Spleen (tissue), 11 donors: ENCODE measurements around the gene SEC23IP. TPM values are rescaled to one million over a fixed set of nuclear protein-coding genes. Genes with fewer than 3 reads are reported as not detected.

Experiments
- DNase-seq: peaks from one replicate; pipeline ENCODE4 v3.0.0-alpha.2; 2020
- H3K27ac ChIP-seq, 8 donors: fragments of 200-600 bp; sonication (generic) in 7 of 8; 1 replicate in 4 of 8; 2 replicates in 4 of 8; pipeline versions ENCODE4 v1.5.0 to v1.8.0; 2016 to 2021; ENCODE audit warnings: inconsistent platforms in 4 of 8, mild to moderate bottlenecking in 4 of 8, moderate library complexity in 1 of 8
- H3K27me3 ChIP-seq, 7 donors: fragments of 200-600 bp; sonication (generic) in 6 of 7; replicated peaks in 1 of 7; 1 replicate in 4 of 7; 2 replicates in 3 of 7; pipeline versions ENCODE4 v1.5.0 to v1.8.0; 2016 to 2021; ENCODE audit warnings: inconsistent platforms in 3 of 7, mild to moderate bottlenecking in 1 of 7
- H3K36me3 ChIP-seq, 6 donors: fragments of 200-600 bp; sonication (generic) in 5 of 6; 1 replicate in 4 of 6; 2 replicates in 2 of 6; pipeline versions ENCODE4 v1.5.0 to v1.8.0; 2016 to 2021; ENCODE audit warnings: inconsistent platforms in 2 of 6
- H3K4me1 ChIP-seq, 6 donors: fragments of 200-600 bp; sonication (generic) in 5 of 6; 1 replicate in 3 of 6; 2 replicates in 3 of 6; pipeline versions ENCODE4 v1.5.0 to v1.8.0; 2016 to 2021; ENCODE audit warnings: inconsistent platforms in 3 of 6
- H3K4me3 ChIP-seq, 8 donors: fragments of 200-600 bp; sonication (generic) in 7 of 8; 1 replicate in 4 of 8; 2 replicates in 4 of 8; pipeline versions ENCODE4 v1.5.0 to v1.8.0; 2016 to 2021; ENCODE audit warnings: inconsistent platforms in 4 of 8, mild to moderate bottlenecking in 4 of 8, moderate library complexity in 2 of 8
- H3K9me3 ChIP-seq, 8 donors: fragments of 200-600 bp; sonication (generic) in 7 of 8; 1 replicate in 4 of 8; 2 replicates in 4 of 8; pipeline versions ENCODE4 v1.5.0 to v1.8.0; 2016 to 2021; ENCODE audit warnings: inconsistent platforms in 4 of 8
- CTCF ChIP-seq, 11 experiments: fragments of 200-600 bp in 7 of 11; fragments of 450-650 bp in 4 of 11; sonication (generic) in 4 of 11; IDR thresholded peaks in 8 of 11; conservative IDR thresholded peaks in 3 of 11; 1 replicate in 7 of 11; 2 replicates in 4 of 11; pipeline versions ENCODE4 v1.4.0 to v1.8.0; 2016 to 2021; ENCODE audit warnings: antibody characterized with exemption in 11 of 11, inconsistent platforms in 4 of 11, mild to moderate bottlenecking in 1 of 11
- POLR2A ChIP-seq, 3 donors: fragments of 450-650 bp; IDR thresholded peaks; one replicate each; pipeline ENCODE4 v1.5.1; 2017; ENCODE audit warnings: antibody characterized with exemption in 3 of 3, mild to moderate bottlenecking in 1 of 3
- POLR2AphosphoS5 ChIP-seq, 3 donors: sonication (generic); formaldehyde crosslinking; IDR thresholded peaks; one replicate each; pipeline ENCODE4 v1.5.1; 2017; ENCODE audit warnings: antibody characterized with exemption in 3 of 3
- WGBS, 5 donors: extraction: QIAGEN DNeasy Blood & Tissue Kit in 3 of 5; methylation state at CpG; one replicate each; pipeline versions ENCODE4 v1.1.5 to v1.1.7; 2013 to 2018; 5-methylcytosine and 5-hydroxymethylcytosine counted together
- intact Hi-C: fragments of 100-400 bp; cut with DNase I; formaldehyde crosslinking; loops from one replicate; pipeline ENCODE4 v1.15.0; 2023; ENCODE audit warnings: low total_unique reads
- microRNA-seq, 3 donors: library from miRNA; unstranded; fragments of <30 nt; microRNA quantifications; one replicate each; pipeline versions ENCODE4 to v1.1.0, GENCODE V29; 2019 to 2020
- polyA plus RNA-seq, 3 donors: library from polyadenylated mRNA; stranded (reverse); fragments of 200-250 nt; gene quantifications; one replicate each; pipeline ENCODE4 v1.2.1, GENCODE V29; 2013
- small RNA-seq, 4 donors: library from RNA; depleted of rRNA; stranded (forward); fragments of <200 nt; gene quantifications; one replicate each; pipeline ENCODE3, GENCODE V24; 2016
- total RNA-seq, 7 donors: library from RNA; depleted of rRNA in 3 of 7; stranded (reverse); fragments of >200 nt in 3 of 7; fragmentation: NEBNext Ultra II Directional in 4 of 7; extraction: Animal tissue kit (Norgen Biotek cat#: 25700) in 4 of 7; gene quantifications; one replicate each; pipeline versions ENCODE4 v1.1.0 to v1.2.1, GENCODE V29; 2016 to 2021
- donor health status: healthy with polysubstance abuse.
- donor health status: DM: no; HTN: no; CAD: no; lungs with moderate emphysema.
- donor health status: DM: no; HTN: no; CAD: no.
- donor health status: Bipolar disorder and iron deficiency.
- donor health status: healthy.
- donor health status: DM: no; HTN: no; CAD: no.
- donor health status: DM: yes; HTN: yes; CAD: no.

The SEC23IP gene
- total and polyA plus RNA-seq, 10 donors = 6.8 to 59.9 (median 33.8) TPM

- peaks cover 0 to 24% (median 0%) of the 10 kb centered on the region in 7 donors for H3K27me3 ChIP-seq
- no peak for TF ChIP-seq CTCF (IDR thresholded peaks at IDR 0.05 in 8 of 11, conservative IDR thresholded peaks at IDR 0.05 in 3 of 11)
- no peak for TF ChIP-seq POLR2AphosphoS5 (IDR thresholded peaks at IDR 0.05)
- no peak for TF ChIP-seq POLR2A (IDR thresholded peaks at IDR 0.05)
- WGBS, 5 donors = 89 to 98% (median 94%) methylated on average over 2 of the region's 2 CpGs
- no peaks in the 10 kb centered on the region for H3K4me1 ChIP-seq
- no peak overlapping the region for H3K4me3 ChIP-seq
- intact Hi-C loops = no loop called here
- no peak overlapping the region for H3K27ac ChIP-seq
- no peaks in the 10 kb centered on the region for H3K36me3 ChIP-seq
- DNase-seq = no peak
- H3K9me3 ChIP-seq = peaks cover 3 to 19% (median 18%) of the 10 kb centered on the region in 8 donors
These were observed 99.3 kb downstream of the SEC23IP start for GRCh38 chr10:119991816-119992215.

Small RNA genes within 50 kb of the gene (microRNA-seq; reads per million reads assigned to microRNA genes)
- 0 reads per million in 3 donors for gene MIR4682

Small RNA genes within 50 kb of the gene (small RNA-seq; reads per million reads assigned to genes)
- 0 reads per million in 4 donors for gene MIR4682

Other genes with a start within 250 kb of the SEC23IP start
- 10 to 100 TPM; 15.1 to 36.0 (median 18.3) TPM for gene BAG3, start 241.3 kb upstream of the SEC23IP start, total RNA-seq
- 1 to 10 TPM; 2.1 to 7.2 (median 3.5) TPM for gene BAG3, start 241.3 kb upstream of the SEC23IP start, polyA plus RNA-seq
- 10 to 100 TPM in 6 of 7 donors, 1 to 10 TPM in 1; 8.4 to 16.2 (median 12.5) TPM for gene INPP5F, start 166.7 kb upstream of the SEC23IP start, total RNA-seq
- 1 to 10 TPM; 6.0 to 6.9 (median 6.4) TPM for gene INPP5F, start 166.7 kb upstream of the SEC23IP start, polyA plus RNA-seq
- gene MCMBP, start 19.9 kb upstream of the SEC23IP start, total RNA-seq = 10 to 100 TPM; 43.3 to 67.6 (median 48.6) TPM
- gene MCMBP, start 19.9 kb upstream of the SEC23IP start, polyA plus RNA-seq = 10 to 100 TPM; 14.2 to 26.2 (median 21.0) TPM